Esophagus muscularis mucosa (tissue), 4 donors: ENCODE measurements around the gene RFTN1.

ENCODE experiments used
- CTCF ChIP-seq, 3 experiments: fragments of 200-600 bp in 2 of 3; fragments of 450-650 bp in 1 of 3; sonication (generic) in 2 of 3; IDR thresholded peaks; one replicate each; pipeline ENCODE4 v1.5.1; 2017 to 2019; ENCODE audit warnings: antibody characterized with exemption in 3 of 3, mild to moderate bottlenecking in 2 of 3, moderate library complexity in 1 of 3
- EP300 ChIP-seq: sonication (generic); formaldehyde crosslinking; IDR thresholded peaks from one replicate; pipeline ENCODE4 v1.6.1; 2017; ENCODE audit warnings: antibody characterized with exemption
- POLR2AphosphoS5 ChIP-seq, 2 donors: sonication (generic); formaldehyde crosslinking; IDR thresholded peaks; one replicate each; pipeline ENCODE4 v1.6.1; 2017; ENCODE audit warnings: antibody characterized with exemption in 2 of 2

DNA sequence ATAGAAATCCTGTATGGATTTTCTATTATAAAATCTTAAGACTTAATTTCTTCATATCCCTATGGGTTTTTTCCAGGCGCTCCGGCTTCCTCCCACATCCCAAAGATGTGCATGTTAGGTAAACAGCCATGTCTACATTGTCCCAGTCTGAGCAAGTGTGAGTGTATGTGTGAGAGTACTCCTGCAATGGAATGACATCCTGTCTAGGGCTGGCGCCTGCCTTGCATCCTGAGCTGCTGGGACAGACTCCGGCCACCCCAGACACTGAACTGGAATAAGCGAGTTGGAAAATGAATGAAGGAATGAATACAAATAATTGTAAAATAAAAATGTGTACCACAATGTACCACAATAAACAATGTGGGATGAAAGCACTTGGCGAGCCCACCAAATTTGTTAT, 69.2 kb downstream of the RFTN1 start:
- TF ChIP-seq CTCF (IDR thresholded peaks at IDR 0.05) (no peak), POLR2AphosphoS5 (IDR thresholded peaks at IDR 0.05) (no peak), EP300 (no peak)
